Esophagus squamous epithelium (tissue), 5 donors: ENCODE data around the gene UBE2I. TPM values are rescaled to one million over a fixed set of nuclear protein-coding genes. Genes with fewer than 3 reads are reported as not detected.

Experiments used
- DNase-seq: peaks from one replicate; lab custom pipeline; 2025; lab: John Stamatoyannopoulos, UW
- H3K27ac ChIP-seq, 4 donors: fragments of 200-600 bp; sonication (generic); one replicate each; pipeline ENCODE4 v1.5.1; 2016 to 2019; ENCODE audit warnings: mild to moderate bottlenecking in 1 of 4
- H3K27me3 ChIP-seq, 4 donors: fragments of 200-600 bp; sonication (generic); 1 replicate in 3 of 4; 2 replicates in 1 of 4; pipeline versions ENCODE4 v1.5.1 to v1.6.0; 2017 to 2021; ENCODE audit warnings: antibody characterized with exemption in 1 of 4
- H3K36me3 ChIP-seq, 3 donors: fragments of 200-600 bp; sonication (generic); one replicate each; pipeline ENCODE4 v1.5.1; 2016 to 2019
- H3K4me1 ChIP-seq, 3 donors: fragments of 200-600 bp; sonication (generic); one replicate each; pipeline ENCODE4 v1.5.1; 2017 to 2019
- H3K4me3 ChIP-seq, 4 donors: fragments of 200-600 bp; sonication (generic); 1 replicate in 3 of 4; 2 replicates in 1 of 4; pipeline ENCODE4 v1.5.1; 2016 to 2019; ENCODE audit warnings: mild to moderate bottlenecking in 2 of 4, moderate library complexity in 1 of 4
- H3K9me3 ChIP-seq, 3 donors: fragments of 200-600 bp; sonication (generic); one replicate each; pipeline ENCODE4 v1.5.1; 2016 to 2019
- POLR2A ChIP-seq, 4 donors: fragments of 450-650 bp; IDR thresholded peaks; one replicate each; pipeline ENCODE4 v1.6.1; 2017; ENCODE audit warnings: antibody characterized with exemption in 4 of 4, mild to moderate bottlenecking in 4 of 4, moderate library complexity in 3 of 4
- WGBS, 2 donors: methylation state at CpG; one replicate each; pipeline ENCODE4 v1.1.5; 2018; 5-methylcytosine and 5-hydroxymethylcytosine counted together
- intact Hi-C: fragments of 100-400 bp; cut with DNase I; formaldehyde crosslinking; loops from one replicate; pipeline ENCODE4 v1.15.0; 2022
- total RNA-seq, 4 donors: library from RNA; depleted of rRNA; stranded (reverse); fragments of >200 nt; gene quantifications; one replicate each; pipeline ENCODE4 v1.1.0, GENCODE V29; 2016
- TF ChIP-seq, protein P1 (sequence below), 6 experiments: fragments of 450-650 bp in 4 of 6; fragments of 200-600 bp in 2 of 6; sonication (generic) in 2 of 6; IDR thresholded peaks; one replicate each; pipeline ENCODE4 v1.5.1; 2016 to 2019; ENCODE audit warnings: antibody characterized with exemption in 6 of 6, mild to moderate bottlenecking in 4 of 6, moderate library complexity in 4 of 6
- donor health status: DM: yes; HTN: yes; CAD: no.

Gene UBE2I
- total RNA-seq, 4 donors from 2014 or later: 31.8 to 88.1 (median 76.3) TPM

DNA sequence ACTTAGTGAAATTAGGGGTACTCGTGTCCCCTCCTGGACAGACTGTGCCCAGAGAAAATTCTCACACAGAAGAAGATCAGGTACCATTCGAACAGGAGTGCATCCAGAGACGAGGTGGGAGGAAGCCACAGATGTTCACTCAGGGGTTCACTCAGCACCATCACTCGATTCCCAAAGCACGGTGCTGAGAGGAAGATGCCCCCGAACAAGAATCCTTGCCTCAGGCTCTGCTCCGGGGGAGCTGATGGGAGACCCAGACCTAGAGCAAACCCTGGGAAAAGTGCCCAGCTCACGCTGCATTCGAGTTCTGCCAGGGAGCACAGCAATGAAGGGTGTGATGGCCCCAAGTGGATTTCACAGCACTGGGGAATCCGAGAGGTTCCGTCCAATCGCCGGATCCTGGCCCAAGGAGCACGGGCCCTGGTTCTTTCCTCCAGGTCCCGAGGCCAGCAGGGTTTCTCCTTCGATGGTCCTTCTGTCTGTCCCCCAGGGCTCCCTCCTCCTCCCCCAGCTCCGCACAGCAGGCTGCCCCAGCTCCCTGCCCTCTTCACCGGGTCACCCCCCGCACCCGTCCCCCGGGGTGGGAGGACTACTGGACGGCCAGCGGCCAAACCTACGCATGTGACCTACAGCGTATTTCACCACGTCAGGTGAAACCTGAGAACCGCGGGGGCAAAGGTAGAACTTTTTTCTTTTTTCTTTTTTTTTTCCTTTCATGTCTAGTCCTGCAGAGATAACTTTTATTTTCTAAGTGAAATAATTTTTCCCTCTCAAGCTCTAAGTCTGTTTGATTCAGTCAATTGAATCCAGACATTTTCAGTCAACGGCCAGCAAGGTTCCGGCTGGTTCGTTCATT is 10.2 kb upstream of the UBE2I start:
- 42 to 46% methylated on average over 26 to 28 of the region's 31 CpGs for WGBS, 2 donors
- Histone ChIP-seq H3K4me1 (peaks cover 22 to 72% (median 32%) of the 10 kb centered on the region in 3 donors), H3K4me3 (peak overlapping the region in 1 of 4 donors; percentile 6), H3K36me3 (no peaks in the 10 kb centered on the region), H3K27me3 (peaks cover 0 to 70% (median 0%) of the 10 kb centered on the region in 4 donors), H3K27ac (no peak overlapping the region), H3K9me3 (no peaks in the 10 kb centered on the region)
- TF ChIP-seq, protein P1, sequence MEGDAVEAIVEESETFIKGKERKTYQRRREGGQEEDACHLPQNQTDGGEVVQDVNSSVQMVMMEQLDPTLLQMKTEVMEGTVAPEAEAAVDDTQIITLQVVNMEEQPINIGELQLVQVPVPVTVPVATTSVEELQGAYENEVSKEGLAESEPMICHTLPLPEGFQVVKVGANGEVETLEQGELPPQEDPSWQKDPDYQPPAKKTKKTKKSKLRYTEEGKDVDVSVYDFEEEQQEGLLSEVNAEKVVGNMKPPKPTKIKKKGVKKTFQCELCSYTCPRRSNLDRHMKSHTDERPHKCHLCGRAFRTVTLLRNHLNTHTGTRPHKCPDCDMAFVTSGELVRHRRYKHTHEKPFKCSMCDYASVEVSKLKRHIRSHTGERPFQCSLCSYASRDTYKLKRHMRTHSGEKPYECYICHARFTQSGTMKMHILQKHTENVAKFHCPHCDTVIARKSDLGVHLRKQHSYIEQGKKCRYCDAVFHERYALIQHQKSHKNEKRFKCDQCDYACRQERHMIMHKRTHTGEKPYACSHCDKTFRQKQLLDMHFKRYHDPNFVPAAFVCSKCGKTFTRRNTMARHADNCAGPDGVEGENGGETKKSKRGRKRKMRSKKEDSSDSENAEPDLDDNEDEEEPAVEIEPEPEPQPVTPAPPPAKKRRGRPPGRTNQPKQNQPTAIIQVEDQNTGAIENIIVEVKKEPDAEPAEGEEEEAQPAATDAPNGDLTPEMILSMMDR (IDR thresholded peaks at IDR 0.05): no peak
- no peak for TF ChIP-seq POLR2A (IDR thresholded peaks at IDR 0.05)
- DNase-seq: no peak
- intact Hi-C loops: no loop called here

GRCh38 chr16:1299868-1300203 is 9.6 kb upstream of the UBE2I start:
- TF ChIP-seq, protein P1 (IDR thresholded peaks at IDR 0.05): no peak
- no peak for TF ChIP-seq POLR2A (IDR thresholded peaks at IDR 0.05)
- H3K4me1 ChIP-seq: peaks cover 22 to 73% (median 32%) of the 10 kb centered on the region in 3 donors
- no peak overlapping the region for H3K4me3 ChIP-seq
- intact Hi-C loops: no loop called here
- no peak overlapping the region for H3K27ac ChIP-seq
- no peak for DNase-seq
- 52 to 56% methylated on average over 5 to 11 of the region's 12 CpGs for WGBS, 2 donors
- H3K9me3 ChIP-seq: no peaks in the 10 kb centered on the region
- peaks cover 0 to 64% (median 0%) of the 10 kb centered on the region in 4 donors for H3K27me3 ChIP-seq
- no peaks in the 10 kb centered on the region for H3K36me3 ChIP-seq

- H3K27ac ChIP-seq: peak overlapping the region in 1 of 4 donors; percentile 23
- peaks cover 22 to 64% (median 32%) of the 10 kb centered on the region in 3 donors for H3K4me1 ChIP-seq
- no peaks in the 10 kb centered on the region for H3K36me3 ChIP-seq
- WGBS, 2 donors: 5% methylated on average over 10 of the region's 42 CpGs; no CpG with 5 or more reads in 1 of the 2 donors
- no peak for DNase-seq
- TF ChIP-seq, protein P1 (IDR thresholded peaks at IDR 0.05): peak; percentile 69 to 84 (median 75)
- TF ChIP-seq POLR2A (IDR thresholded peaks at IDR 0.05): no peak
- H3K4me3 ChIP-seq: peak overlapping the region in 3 of 4 donors; percentile 18 to 50 (median 20)
- intact Hi-C loops: no loop called here
- no peaks in the 10 kb centered on the region for H3K9me3 ChIP-seq
- H3K27me3 ChIP-seq: peaks cover 0 to 57% (median 0%) of the 10 kb centered on the region in 4 donors
Observed at GRCh38 chr16:1300664-1301476, 8.6 kb upstream of the UBE2I start.

- intact Hi-C loops: no loop called here
- Histone ChIP-seq H3K36me3 (no peaks in the 10 kb centered on the region), H3K4me3 (no peak overlapping the region), H3K4me1 (peaks cover 22 to 57% (median 32%) of the 10 kb centered on the region in 3 donors), H3K27me3 (peaks cover 0 to 51% (median 0%) of the 10 kb centered on the region in 4 donors), H3K9me3 (no peaks in the 10 kb centered on the region), H3K27ac (no peak overlapping the region)
- no peak for DNase-seq
- no peak for TF ChIP-seq POLR2A (IDR thresholded peaks at IDR 0.05)
- TF ChIP-seq, protein P1 (IDR thresholded peaks at IDR 0.05): no peak
- 67 to 79% methylated on average over 5 to 11 of the region's 12 CpGs for WGBS, 2 donors
Observed at GRCh38 chr16:1301562-1301961, 7.9 kb upstream of the UBE2I start.
